CD4-positive, alpha-beta T cell treated with Interleukin-4 for 1 hour (primary cell): ENCODE measurements around the gene FLOT1.
"Not testable (repeated sequence)": the region's sequence is repeated elsewhere in the genome, so short reads cannot be mapped to it uniquely, and the experiment has no call there.

Source experiments
- DNase-seq, 2 donors: peaks; one replicate each; pipeline ENCODE4 v3.0.0-alpha.2; 2020 to 2022

The FLOT1 gene

DNA sequence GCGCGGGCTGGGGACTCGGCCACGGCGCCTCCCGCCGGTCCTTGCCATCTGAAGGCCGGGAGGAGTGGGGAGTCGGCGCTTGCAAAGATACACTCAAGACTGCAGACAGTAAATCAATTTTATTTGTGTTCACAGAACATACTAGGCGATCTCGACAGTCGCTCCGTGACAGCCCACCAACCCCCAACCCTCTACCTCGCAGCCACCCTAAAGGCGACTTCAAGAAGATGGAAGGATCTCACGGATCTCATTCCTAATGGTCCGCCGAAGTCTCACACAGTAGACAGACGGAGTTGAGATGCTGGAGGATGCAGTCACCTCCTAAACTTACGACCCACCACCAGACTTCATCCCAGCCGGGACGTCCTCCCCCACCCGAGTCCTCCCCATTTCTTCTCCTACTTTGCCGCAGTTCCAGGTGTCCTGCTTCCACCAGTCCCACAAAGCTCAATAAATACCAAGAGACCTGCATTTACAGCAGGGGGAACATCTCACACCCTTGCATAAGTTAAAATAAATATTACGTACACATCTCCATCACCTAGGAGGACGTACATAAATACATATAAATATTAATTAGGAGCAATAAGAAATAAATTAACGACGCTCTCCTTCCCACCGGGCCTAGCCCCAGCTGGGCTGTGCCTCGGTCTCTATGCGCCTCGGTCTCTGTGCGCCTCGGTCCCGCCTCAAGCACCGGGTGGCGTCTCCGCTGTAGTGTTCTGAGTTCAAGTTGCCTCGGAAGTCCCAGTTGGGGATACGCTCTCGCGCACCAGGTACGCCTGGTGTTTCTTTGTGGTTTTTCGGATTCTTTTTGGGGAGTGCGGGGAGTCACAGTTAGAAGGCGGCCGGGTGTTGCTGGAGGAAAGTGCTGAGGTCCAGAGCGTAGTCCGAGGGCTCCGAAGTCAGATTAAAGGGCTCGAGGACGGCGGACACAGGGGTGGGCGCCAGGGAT lies 889 bp upstream of the FLOT1 start:
- DNase-seq = peak; percentile 38 to 57

DNA sequence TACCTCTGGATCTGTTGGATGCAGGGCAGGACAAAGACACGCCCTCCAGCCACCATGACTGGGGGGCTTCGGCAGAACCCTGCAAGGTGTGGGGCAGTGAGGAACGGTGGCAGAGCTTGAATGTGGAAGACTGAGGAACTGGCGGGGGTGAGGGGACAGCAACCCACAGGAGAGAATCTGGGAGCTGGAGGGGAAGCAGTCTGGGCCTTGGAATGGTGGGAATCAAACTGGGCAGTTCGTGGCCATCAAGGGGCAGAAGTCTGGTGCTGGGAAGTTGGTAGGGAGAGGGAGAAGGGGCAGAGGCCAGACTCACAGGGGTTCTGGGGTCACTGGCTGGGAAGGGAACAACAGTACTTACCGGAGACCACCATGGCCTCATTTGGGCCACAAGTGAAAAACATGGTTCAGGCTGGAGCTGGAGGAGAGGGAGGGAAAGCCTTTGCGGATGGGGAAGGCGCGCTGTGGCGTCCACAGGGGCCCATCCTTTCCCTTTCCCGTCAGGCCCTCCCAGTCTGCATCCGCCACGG lies 635 bp downstream of the FLOT1 start:
- DNase-seq = no peak

GRCh38 chr6:30741063-30741779 lies 1.3 kb downstream of the FLOT1 start:
- DNase-seq = no peak

DNA sequence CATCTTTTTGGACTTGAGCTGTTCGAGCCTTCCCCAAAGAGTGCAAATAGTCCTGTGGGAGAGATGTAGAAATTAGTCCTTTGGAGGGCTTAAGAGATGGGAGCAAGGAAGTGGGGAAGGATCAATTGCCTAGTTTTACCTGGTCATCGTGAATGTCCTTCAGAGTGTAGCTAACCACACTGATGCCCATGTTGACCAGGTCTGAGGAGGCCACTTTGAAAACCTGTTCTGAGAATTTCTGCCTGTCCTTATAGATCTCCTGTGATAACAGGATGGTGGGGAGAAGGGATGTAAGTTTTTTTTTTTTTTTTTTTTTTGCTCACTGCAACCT lies 2.0 kb downstream of the FLOT1 start:
- no peak for DNase-seq

DNA sequence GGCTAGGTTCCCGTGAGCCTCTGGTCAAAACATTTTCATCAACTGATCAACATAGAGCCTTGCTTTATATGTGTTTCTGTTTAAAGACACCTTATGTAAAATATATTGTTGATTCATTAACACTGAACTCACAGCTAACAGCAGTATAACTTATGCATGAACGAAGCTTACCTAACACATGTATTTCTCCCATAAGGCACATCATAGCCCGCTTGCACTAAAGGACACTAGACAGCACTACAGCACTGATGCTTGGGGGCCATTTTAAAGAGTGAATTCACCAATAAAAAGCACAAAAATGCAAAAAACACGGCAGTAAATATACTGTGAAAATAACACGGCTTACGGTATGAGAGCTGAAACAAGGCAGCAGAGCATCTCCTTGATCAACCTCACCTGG lies 4.0 kb downstream of the FLOT1 start:
- no peak for DNase-seq

- no peak for DNase-seq
These were observed 6.7 kb downstream of the FLOT1 start for GRCh38 chr6:30735668-30736314.

GRCh38 chr6:30732237-30732943 lies 10.1 kb downstream of the FLOT1 start:
- no peak for DNase-seq

- peak; percentile 86 to 88 for DNase-seq
These were observed 11.7 kb downstream of the FLOT1 start for GRCh38 chr6:30730601-30731435.

GRCh38 chr6:30727920-30728553 lies 14.4 kb downstream of the FLOT1 start:
- DNase-seq = no peak

- DNase-seq = no peak
These were observed 15.7 kb downstream of the FLOT1 start for GRCh38 chr6:30726506-30727413.

DNA sequence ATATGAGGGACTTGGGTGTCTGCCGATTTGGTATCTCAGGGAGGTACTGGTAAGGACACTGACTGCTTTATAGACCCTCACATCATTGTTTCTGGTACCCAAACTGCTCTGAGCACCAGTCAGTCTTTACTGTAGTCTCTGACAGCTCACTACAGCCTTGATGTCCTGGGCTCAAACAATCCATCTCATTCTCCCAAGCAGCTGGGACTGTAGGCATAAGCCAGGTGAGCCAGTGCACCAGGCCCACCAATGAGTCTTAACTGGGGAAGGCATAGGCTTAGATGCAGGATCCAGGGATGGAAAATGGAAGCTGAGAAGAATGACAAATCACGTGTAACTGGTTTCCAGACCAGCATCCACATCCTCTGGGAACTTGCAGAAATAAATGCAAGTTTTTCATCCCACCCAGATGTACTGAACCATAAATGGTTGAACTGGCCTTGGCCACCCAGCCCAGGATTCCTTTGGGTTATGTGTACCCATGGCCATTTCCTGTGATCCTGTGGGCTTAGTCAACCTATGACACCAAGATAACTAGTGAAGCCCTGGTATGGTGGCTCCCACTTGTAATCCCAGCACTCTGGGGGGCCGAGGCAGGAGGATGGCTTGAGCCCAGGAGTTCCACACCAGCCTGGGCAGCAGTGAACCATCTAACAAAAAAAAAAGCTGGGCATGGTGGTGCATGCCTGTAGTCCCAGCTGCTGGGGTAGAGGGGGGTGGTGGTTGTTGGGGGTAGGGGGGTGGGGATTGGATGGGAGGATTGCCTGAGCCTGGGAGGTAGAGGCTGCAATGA lies 16.6 kb downstream of the FLOT1 start:
- DNase-seq = no peak

GRCh38 chr6:30724906-30725667 lies 17.4 kb downstream of the FLOT1 start:
- no peak for DNase-seq

- not testable (repeated sequence) for DNase-seq
These were observed 18.4 kb downstream of the FLOT1 start for GRCh38 chr6:30723843-30724741.

GRCh38 chr6:30723159-30723842 lies 19.2 kb downstream of the FLOT1 start:
- DNase-seq = not testable (repeated sequence)

DNA sequence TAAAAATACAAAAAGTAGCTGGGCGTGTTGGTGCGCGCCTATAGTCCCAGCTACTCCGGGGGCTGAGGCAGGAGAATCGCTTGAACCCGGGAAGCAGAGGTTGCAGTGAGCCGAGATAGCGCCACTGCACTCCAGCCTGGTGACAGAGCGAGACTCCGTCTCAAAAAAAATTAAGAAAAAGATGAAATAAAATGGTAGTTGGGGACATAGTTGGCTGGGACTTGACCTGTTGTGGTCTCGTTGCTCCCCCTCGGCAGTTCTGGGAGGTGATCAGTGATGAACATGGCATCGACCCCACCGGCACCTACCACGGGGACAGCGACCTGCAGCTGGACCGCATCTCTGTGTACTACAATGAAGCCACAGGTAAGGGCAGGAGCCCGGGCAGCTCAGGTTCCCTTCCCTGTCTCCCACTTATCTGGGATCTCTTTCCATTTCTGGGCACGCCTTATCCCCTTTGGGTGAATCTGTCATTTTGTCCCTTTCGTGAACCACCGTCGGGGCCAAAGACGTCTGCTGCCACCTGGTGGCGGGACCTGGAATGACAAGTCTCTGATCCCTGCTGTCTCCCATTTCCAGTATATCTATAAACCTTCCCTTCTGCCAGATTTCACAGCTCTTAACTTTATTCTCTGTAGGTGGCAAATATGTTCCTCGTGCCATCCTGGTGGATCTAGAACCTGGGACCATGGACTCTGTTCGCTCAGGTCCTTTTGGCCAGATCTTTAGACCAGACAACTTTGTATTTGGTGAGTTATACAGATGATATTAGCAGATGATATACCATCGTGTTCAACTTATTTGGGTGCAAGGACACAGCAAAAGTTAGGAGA lies 20.0 kb downstream of the FLOT1 start:
- DNase-seq = peak; percentile 84 to 88

- DNase-seq = peak in 1 of 2 donors; percentile 39
These were observed 20.5 kb downstream of the FLOT1 start for GRCh38 chr6:30722025-30722279.
